Vagina (tissue), 2 donors: Measurements from ENCODE around the gene LGALS12. TPM values are rescaled to one million over a fixed set of nuclear protein-coding genes. Genes with fewer than 3 reads are reported as not detected.

Source experiments
- DNase-seq, 2 donors: peaks; one replicate each; pipeline ENCODE4 v3.0.0-alpha.2; 2017; ENCODE audit errors: extremely low spot score in 2 of 2
- H3K27ac ChIP-seq: fragments of 200-600 bp; sonication (generic); one replicate; pipeline ENCODE4 v1.5.1; 2019
- H3K27me3 ChIP-seq: fragments of 200-600 bp; sonication (generic); one replicate; pipeline ENCODE4 v1.5.1; 2019
- H3K36me3 ChIP-seq, 2 donors: fragments of 200-600 bp; sonication (generic); one replicate each; pipeline ENCODE4 v1.5.1; 2017 to 2019
- H3K4me1 ChIP-seq: fragments of 200-600 bp; sonication (generic); one replicate; pipeline ENCODE4 v1.5.1; 2019
- H3K4me3 ChIP-seq, 2 donors: fragments of 200-600 bp; sonication (generic); 1 replicate in 1 of 2; 2 replicates in 1 of 2; pipeline ENCODE4 v1.5.1; 2016 to 2019
- H3K9me3 ChIP-seq: fragments of 200-600 bp; sonication (generic); one replicate; pipeline ENCODE4 v1.5.1; 2019
- CTCF ChIP-seq, 3 experiments: fragments of 450-650 bp in 2 of 3; fragments of 200-600 bp in 1 of 3; sonication (generic) in 1 of 3; IDR thresholded peaks; one replicate each; pipeline ENCODE4 v1.5.1; 2017 to 2019; ENCODE audit warnings: antibody characterized with exemption in 3 of 3, mild to moderate bottlenecking in 2 of 3, moderate library complexity in 2 of 3
- POLR2A ChIP-seq, 2 donors: fragments of 450-650 bp; IDR thresholded peaks; one replicate each; pipeline ENCODE4 v1.6.1; 2017; ENCODE audit warnings: antibody characterized with exemption in 2 of 2, mild to moderate bottlenecking in 2 of 2, moderate library complexity in 2 of 2
- POLR2AphosphoS5 ChIP-seq, 2 donors: sonication (generic); formaldehyde crosslinking; IDR thresholded peaks; one replicate each; pipeline ENCODE4 v1.9.0; 2017; ENCODE audit warnings: antibody characterized with exemption in 2 of 2, mild to moderate bottlenecking in 2 of 2, low read depth in 1 of 2; ENCODE audit not compliant: insufficient read depth in 1 of 2
- intact Hi-C: fragments of 100-400 bp; cut with DNase I; formaldehyde crosslinking; loops from one replicate; pipeline ENCODE4 v1.15.1; 2023
- total RNA-seq: library from RNA; depleted of rRNA; stranded (reverse); fragments of >200 nt; gene quantifications from one replicate; pipeline ENCODE4 v1.2.3, GENCODE V29; 2016

The LGALS12 gene, protein sequence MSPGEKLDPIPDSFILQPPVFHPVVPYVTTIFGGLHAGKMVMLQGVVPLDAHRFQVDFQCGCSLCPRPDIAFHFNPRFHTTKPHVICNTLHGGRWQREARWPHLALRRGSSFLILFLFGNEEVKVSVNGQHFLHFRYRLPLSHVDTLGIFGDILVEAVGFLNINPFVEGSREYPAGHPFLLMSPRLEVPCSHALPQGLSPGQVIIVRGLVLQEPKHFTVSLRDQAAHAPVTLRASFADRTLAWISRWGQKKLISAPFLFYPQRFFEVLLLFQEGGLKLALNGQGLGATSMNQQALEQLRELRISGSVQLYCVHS
- 2.7 TPM for total RNA-seq

GRCh38 chr11:63505857-63506528 is at the start of gene LGALS12:
TSS of gene LGALS12 (plus strand) at chr11:63506084. CDS start at chr11:63506459, 375 bp downstream.
- Histone ChIP-seq H3K4me1 (no peaks in the 10 kb centered on the region), H3K36me3 (no peaks in the 10 kb centered on the region)
- intact Hi-C loops: no loop called here

DNA sequence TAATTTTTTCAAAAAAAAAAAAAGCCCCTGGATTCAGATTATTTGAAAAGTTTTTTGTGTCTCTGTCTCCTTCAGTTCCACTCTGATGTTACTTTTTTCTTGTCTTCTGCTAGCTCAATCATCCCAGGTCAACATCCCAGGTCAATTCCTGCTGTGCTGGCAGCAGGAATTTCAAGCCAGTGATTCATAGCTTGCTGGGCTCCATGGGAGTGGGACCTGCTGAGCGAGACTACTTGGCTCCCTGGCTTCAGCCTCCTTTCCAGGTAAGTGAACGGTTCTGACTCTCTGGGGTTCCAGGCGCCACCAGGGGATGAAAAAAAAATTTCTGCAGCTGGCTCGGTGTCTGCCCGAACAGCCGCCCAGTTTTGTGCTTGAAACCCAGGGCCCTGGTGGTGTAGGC is 46.3 kb upstream of the LGALS12 start:
- no peak for DNase-seq
- no peak overlapping the region for H3K4me3 ChIP-seq
- no peak overlapping the region for H3K27ac ChIP-seq
- no peaks in the 10 kb centered on the region for H3K4me1 ChIP-seq
- intact Hi-C loops: no loop called here
- no peak for TF ChIP-seq CTCF (IDR thresholded peaks at IDR 0.05)
- TF ChIP-seq POLR2AphosphoS5 (IDR thresholded peaks at IDR 0.05; ENCODE audit: insufficient read depth in 1 of 2, low read depth in 1 of 2): no peak
- no peak for TF ChIP-seq POLR2A (IDR thresholded peaks at IDR 0.05)
- H3K27me3 ChIP-seq: no peaks in the 10 kb centered on the region
- H3K36me3 ChIP-seq: no peaks in the 10 kb centered on the region
- no peaks in the 10 kb centered on the region for H3K9me3 ChIP-seq

More at GRCh38 chr11:63505857-63506528, at the start of gene LGALS12:
- Histone ChIP-seq H3K4me3 (no peak within 1 kb of the TSS), H3K9me3 (no peaks in the 10 kb centered on the region), H3K27ac (no peak within 1 kb of the TSS), H3K27me3 (no peaks in the 10 kb centered on the region)
- no peak for DNase-seq
- TF ChIP-seq CTCF (IDR thresholded peaks at IDR 0.05) (no peak), POLR2AphosphoS5 (IDR thresholded peaks at IDR 0.05; ENCODE audit: insufficient read depth in 1 of 2, low read depth in 1 of 2) (no peak), POLR2A (IDR thresholded peaks at IDR 0.05) (no peak)

- TF ChIP-seq CTCF (IDR thresholded peaks at IDR 0.05) (no peak), POLR2AphosphoS5 (IDR thresholded peaks at IDR 0.05; ENCODE audit: insufficient read depth in 1 of 2, low read depth in 1 of 2) (no peak), POLR2A (IDR thresholded peaks at IDR 0.05) (no peak)
- no peak for DNase-seq
- no peak overlapping the region for H3K4me3 ChIP-seq
- no peaks in the 10 kb centered on the region for H3K4me1 ChIP-seq
- intact Hi-C loops: no loop called here
- no peaks in the 10 kb centered on the region for H3K36me3 ChIP-seq
- no peaks in the 10 kb centered on the region for H3K27me3 ChIP-seq
- no peaks in the 10 kb centered on the region for H3K9me3 ChIP-seq
- H3K27ac ChIP-seq: no peak overlapping the region
Measured at GRCh38 chr11:63462137-63462536, 43.7 kb upstream of the LGALS12 start.

- no peak overlapping the region for H3K27ac ChIP-seq
- H3K9me3 ChIP-seq: no peaks in the 10 kb centered on the region
- no peak overlapping the region for H3K4me3 ChIP-seq
- DNase-seq: no peak
- TF ChIP-seq CTCF (IDR thresholded peaks at IDR 0.05): no peak
- no peak for TF ChIP-seq POLR2AphosphoS5 (IDR thresholded peaks at IDR 0.05; ENCODE audit: insufficient read depth in 1 of 2, low read depth in 1 of 2)
- no peak for TF ChIP-seq POLR2A (IDR thresholded peaks at IDR 0.05)
- H3K36me3 ChIP-seq: no peaks in the 10 kb centered on the region
- H3K4me1 ChIP-seq: no peaks in the 10 kb centered on the region
- intact Hi-C loops: loop anchor here (10.0 kb wide), 1 partner anchor 264 kb away; no protein-coding TSS in a partner anchor
- no peaks in the 10 kb centered on the region for H3K27me3 ChIP-seq
Measured at GRCh38 chr11:63470311-63470710, 35.6 kb upstream of the LGALS12 start.

GRCh38 chr11:63472372-63472771 is 33.5 kb upstream of the LGALS12 start:
- no peak for DNase-seq
- H3K4me3 ChIP-seq: no peak overlapping the region
- no peaks in the 10 kb centered on the region for H3K4me1 ChIP-seq
- no peaks in the 10 kb centered on the region for H3K27me3 ChIP-seq
- H3K36me3 ChIP-seq: no peaks in the 10 kb centered on the region
- no peak overlapping the region for H3K27ac ChIP-seq
- intact Hi-C loops: loop anchor here (10.0 kb wide), 1 partner anchor 262 kb away; no protein-coding TSS in a partner anchor
- H3K9me3 ChIP-seq: no peaks in the 10 kb centered on the region
- TF ChIP-seq CTCF (IDR thresholded peaks at IDR 0.05) (no peak), POLR2A (IDR thresholded peaks at IDR 0.05) (no peak), POLR2AphosphoS5 (IDR thresholded peaks at IDR 0.05; ENCODE audit: insufficient read depth in 1 of 2, low read depth in 1 of 2) (no peak)
